ENCODE results near the gene ADAM12.
"Not testable (repeated sequence)": the region's sequence is repeated elsewhere in the genome, so short reads cannot be mapped to it uniquely, and the experiment has no call there.

ADAM12 gene

GRCh38 chr10:126375299-126375698 lies 13.0 kb downstream of the ADAM12 start:
- no peak for DNase-seq (ENCODE audit: low read depth in 2 of 2)

- DNase-seq (ENCODE audit: low read depth in 2 of 2) = no peak
Observed at GRCh38 chr10:126374435-126374834, 13.8 kb downstream of the ADAM12 start.

- DNase-seq (ENCODE audit: low read depth in 2 of 2) = no peak
Observed at GRCh38 chr10:126373972-126374371, 14.3 kb downstream of the ADAM12 start.

- no peak for DNase-seq (ENCODE audit: low read depth in 2 of 2)
Observed at GRCh38 chr10:126373147-126373546, 15.1 kb downstream of the ADAM12 start.

- DNase-seq (ENCODE audit: low read depth in 2 of 2) = no peak
Observed at GRCh38 chr10:126372396-126372795, 15.9 kb downstream of the ADAM12 start.

DNA sequence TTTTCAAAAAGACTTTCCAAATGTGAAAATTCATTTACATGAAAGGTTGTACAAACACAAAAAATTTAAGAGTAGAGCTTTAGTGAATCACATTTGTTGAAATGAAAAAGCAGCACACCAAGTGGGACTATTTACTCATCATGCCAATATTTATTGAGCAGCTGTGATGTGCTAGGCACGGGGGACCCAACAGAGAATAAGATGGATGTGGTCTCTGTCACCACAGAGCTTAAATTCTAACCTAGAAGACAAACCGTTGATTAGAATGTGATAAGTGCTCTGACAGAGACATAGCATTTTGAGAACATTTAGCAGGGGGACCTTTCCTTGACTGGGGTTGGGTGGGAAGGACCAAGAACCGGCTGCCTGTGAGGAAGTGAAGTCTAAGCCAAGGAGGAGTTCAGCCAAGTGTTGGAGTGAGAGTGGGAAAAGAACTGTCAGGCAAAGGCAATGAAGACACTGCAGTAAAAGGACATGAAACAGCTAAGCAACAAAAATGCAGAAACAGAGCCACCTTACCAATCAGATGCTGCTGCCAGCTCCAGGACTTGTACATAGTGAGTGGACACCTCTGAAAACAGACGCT lies 19.1 kb downstream of the ADAM12 start:
- DNase-seq (ENCODE audit: low read depth in 2 of 2) = no peak

DNA sequence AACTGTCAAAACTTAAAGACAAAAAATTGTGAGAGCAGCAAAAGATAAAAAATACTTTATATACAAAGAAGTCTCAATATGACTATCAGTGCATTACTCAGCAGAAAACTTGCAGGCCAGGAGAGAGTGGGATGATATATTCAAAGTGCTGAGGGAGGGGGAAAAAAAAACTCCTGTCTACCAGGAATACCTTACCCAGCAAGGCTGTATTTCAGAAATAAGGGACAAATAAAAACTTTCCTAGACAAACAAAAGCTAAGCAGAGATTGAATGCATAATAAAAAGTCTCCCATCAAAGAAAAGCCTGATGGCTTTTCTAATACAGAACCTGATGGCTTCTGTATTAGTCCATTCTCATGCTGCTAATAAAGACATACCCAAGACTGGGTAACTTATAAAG lies 31.1 kb downstream of the ADAM12 start:
- no peak for DNase-seq (ENCODE audit: low read depth in 2 of 2)

GRCh38 chr10:126353666-126354065 lies 34.6 kb downstream of the ADAM12 start:
- no peak for DNase-seq (ENCODE audit: low read depth in 2 of 2)

DNA sequence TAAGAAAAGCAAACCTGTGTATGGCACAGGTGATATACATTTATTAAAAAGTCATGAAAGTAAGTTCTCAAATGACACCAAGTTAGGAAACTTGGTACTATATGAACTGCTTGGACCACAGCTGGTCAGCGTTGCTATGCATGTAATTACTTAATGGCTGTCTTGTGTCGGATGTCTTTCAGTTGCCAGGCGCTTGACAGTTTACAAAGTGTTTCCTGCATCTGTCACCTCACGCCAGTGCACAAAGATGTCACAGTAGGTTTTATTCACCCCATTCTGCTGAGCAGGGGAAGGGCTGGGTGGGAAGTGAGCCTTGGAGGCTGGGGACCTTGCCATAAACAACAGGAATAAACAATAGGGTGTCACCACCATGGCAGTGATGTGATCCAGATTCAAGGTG lies 35.8 kb downstream of the ADAM12 start:
- DNase-seq (ENCODE audit: low read depth in 2 of 2) = no peak

DNA sequence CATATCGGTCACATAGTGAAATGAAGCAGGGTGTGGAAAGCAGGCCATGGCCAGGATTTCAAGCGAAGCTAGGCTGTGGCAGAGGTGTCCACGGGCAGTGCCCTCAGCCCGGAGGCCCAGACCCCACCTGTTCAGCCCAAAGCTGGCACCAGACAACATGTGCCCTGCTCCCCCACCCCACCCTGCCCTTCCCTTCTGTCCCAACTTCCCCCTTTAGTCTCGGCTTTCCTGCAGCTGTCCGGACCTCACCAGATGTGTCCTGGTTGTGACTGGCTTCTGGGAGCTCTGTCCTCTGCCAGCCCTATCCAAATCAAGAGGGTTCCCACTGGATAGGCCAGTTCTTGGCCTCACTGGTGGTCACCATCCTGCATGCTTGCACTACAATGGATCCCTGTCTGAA lies 37.3 kb downstream of the ADAM12 start:
- no peak for DNase-seq (ENCODE audit: low read depth in 2 of 2)

DNA sequence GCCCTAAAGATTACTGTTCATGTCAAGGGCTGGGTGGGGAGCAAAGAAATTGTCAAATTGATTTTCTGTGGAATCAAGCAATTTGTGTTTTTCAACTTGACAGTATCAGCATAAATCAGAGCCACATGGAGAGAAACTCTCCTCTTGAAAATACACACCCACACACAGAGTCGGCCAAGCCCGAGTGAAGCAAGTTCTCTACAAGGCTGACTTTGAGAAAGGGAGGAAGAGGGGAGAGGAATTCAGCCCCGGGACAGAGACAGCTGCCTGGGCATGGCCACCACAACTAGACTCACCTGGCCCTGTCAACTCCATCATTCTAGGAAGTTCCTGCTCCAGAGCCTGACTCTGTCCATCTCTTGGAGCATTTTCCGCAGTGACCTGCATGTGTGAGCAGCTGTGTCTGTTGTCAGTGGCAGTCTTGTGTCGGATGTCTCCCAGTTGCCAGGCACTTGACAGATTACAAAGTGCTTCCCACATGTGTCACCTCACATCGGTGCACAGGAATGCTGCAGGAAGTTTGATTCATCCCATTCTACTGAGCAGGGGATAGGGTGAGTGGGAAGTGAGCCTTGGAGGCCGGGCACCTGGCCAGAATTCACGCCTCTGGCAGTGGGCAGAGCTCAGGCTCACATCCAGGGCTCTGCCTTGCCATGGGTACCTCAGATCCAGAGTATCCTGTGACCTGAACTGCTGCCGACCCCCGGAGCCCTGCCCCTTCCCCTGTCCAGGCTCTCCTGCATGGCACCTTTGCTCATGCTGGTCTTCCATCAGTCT lies 37.9 kb downstream of the ADAM12 start:
- DNase-seq (ENCODE audit: low read depth in 2 of 2) = no peak

GRCh38 chr10:126349676-126350075 lies 38.6 kb downstream of the ADAM12 start:
- no peak for DNase-seq (ENCODE audit: low read depth in 2 of 2)

GRCh38 chr10:126349101-126349500 lies 39.2 kb downstream of the ADAM12 start:
- no peak for DNase-seq (ENCODE audit: low read depth in 2 of 2)

DNA sequence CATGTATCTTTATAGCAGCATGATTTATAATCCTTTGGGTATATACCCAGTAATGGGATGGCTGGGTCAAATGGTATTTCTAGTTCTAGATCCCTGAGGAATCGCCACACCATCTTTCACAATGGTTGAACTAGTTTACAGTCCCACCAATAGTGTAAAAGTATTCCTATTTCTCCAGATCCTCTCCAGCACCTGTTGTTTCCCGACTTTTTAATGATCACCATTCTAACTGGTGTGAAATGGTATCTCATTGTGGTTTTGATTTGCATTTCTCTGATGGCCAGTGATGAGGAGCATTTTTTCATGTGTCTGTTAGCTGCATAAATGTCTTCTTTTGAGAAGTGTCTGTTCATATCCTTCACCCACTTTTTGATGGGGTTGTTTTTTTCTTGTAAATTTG lies 44.8 kb downstream of the ADAM12 start:
- DNase-seq (ENCODE audit: low read depth in 2 of 2) = not testable (repeated sequence)

DNA sequence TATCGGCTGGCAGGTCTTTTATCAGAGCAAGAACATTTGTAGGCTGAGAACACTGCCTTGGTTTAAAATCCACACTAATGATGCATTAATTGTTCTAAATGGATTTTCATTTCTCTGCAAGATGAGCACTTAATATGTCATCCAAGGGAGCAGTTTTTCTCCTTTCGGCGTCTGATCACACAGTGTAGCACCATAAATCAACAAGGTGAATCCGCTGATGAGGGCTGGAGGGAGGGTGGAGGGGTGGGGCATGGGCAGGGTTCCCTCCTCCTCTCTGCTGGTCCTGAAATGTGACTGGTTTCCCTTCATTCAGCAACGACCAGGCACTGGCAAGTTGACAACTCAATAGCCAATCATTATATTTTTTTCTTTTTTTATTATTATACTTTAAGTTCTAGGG lies 45.6 kb downstream of the ADAM12 start:
- DNase-seq (ENCODE audit: low read depth in 2 of 2) = no peak

GRCh38 chr10:126341491-126341890 lies 46.8 kb downstream of the ADAM12 start:
- no peak for DNase-seq (ENCODE audit: low read depth in 2 of 2)

GRCh38 chr10:126337251-126337810 lies 50.9 kb downstream of the ADAM12 start:
- DNase-seq (ENCODE audit: low read depth in 2 of 2) = no peak

- DNase-seq (ENCODE audit: low read depth in 2 of 2) = no peak
Observed at GRCh38 chr10:126336801-126337200, 51.5 kb downstream of the ADAM12 start.

DNA sequence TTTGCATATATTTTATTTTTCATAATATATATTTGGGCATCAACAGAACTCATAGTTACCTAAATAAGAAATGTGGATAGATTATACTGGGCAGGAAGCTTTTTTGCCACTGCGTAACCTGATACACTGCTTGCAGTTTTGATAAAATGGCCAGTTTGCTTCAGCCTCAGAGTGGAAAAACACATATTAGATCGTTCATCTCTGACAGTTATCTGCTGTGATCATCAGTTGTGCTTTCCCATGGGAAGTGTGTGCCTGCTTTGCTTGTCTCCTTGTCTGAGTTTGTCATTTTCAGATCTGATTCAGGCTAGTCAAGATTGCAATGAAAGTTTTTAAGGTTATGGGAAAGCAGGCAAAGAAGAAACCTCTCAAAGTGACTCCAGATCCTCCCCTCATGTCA lies 54.0 kb downstream of the ADAM12 start:
- DNase-seq (ENCODE audit: low read depth in 2 of 2) = no peak

GRCh38 chr10:126332576-126332975 lies 55.7 kb downstream of the ADAM12 start:
- no peak for DNase-seq (ENCODE audit: low read depth in 2 of 2)

DNA sequence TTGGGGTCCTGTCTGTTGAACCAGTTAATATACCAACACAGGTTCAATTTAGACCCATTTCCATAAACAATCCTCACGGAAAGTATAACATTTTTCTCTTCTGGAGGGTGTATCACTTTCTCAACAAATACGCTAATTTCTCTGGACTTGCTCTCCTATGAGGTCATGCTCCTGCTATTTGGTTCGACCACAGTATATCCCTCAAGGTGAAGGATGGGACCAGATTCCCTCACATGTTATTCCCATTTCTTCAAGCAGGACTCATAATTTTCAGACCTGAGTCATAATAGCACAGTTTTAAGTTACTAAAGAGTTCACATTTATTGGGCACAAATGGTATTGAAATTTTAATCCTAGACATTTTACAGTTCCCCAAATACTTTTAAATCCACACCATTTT lies 57.2 kb downstream of the ADAM12 start:
- no peak for DNase-seq (ENCODE audit: low read depth in 2 of 2)

DNA sequence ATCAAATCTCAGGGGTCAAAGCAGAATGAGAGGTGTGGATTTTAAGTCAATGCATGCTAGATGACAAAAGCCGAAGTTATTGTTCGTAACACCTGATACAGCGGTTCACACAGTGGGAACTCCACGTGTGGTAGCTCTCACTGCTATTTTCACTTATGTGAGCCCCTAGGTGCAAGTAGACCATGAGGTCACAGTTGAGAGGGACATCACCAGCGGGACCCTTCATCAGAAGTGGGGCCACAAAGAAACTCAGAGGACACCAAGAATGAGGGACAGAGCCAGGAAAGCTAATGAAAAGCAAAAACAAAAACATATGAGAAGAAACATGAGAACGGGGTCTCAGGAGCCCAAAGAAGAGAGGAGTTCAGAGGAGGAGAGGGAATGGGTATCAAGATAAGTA lies 63.5 kb downstream of the ADAM12 start:
- no peak for DNase-seq (ENCODE audit: low read depth in 2 of 2)

DNA sequence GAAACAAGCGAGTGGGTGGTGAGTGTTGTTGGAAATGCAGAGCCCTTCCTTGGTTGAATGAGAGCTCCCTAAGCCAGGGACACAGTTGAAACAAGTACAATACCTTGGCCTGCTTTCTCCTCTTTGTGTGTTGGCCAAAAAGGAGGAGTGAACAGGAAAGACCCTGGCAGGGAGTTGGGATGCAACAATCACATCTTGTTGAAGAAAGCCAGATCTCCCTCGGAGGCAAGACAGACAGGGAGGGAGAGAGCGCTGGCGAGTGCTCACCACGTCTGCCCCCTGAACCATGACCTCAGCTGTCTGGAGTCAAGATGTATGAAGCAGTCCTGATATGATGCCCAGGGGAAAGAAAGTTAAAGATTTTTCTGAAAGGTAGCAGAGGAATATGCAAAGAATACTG lies 66.8 kb downstream of the ADAM12 start:
- DNase-seq (ENCODE audit: low read depth in 2 of 2) = no peak
